OCI-LY3 (cell line): ENCODE results near the gene ZC3H15.

Source experiments
- CTCF ChIP-seq: fragments of 200-600, 300-600 bp; sonication (generic); IDR thresholded peaks from 2 replicates; pipeline ENCODE4 v1.5.1; 2014; ENCODE audit warnings: antibody characterized with exemption, low read length, low read depth
- EZH2phosphoT487 ChIP-seq: fragments of 200-600 bp; shearing (Covaris generic); IDR thresholded peaks from 2 replicates; pipeline ENCODE4 v1.6.1; 2018; ENCODE audit warnings: antibody characterized with exemption, mixed run types, low read depth

- TF ChIP-seq CTCF (no peak), EZH2phosphoT487 (no peak)
Measured at GRCh38 chr2:186498834-186499233, 12.8 kb downstream of the ZC3H15 start.
